Upper lobe of right lung (tissue), 1 donor: Measurements from ENCODE around the gene PACRG. TPM values are rescaled to one million over a fixed set of nuclear protein-coding genes. Genes with fewer than 3 reads are reported as not detected.

Source experiments
- ATAC-seq: fragments of 200-7000 bp; cut with Tn5 transposase; one replicate; pipeline ENCODE4 v1.9.1; 2020; ENCODE audit warnings: mild to moderate bottlenecking, moderate library complexity
- DNase-seq: peaks from one replicate; pipeline ENCODE4 v3.0.0-alpha.2; 2020
- H3K27ac ChIP-seq: fragments of 200-600 bp; one replicate; pipeline ENCODE4 v1.8.0; 2022
- H3K27me3 ChIP-seq: fragments of 200-600 bp; one replicate; pipeline ENCODE4 v1.8.0; 2022; ENCODE audit warnings: mild to moderate bottlenecking
- H3K36me3 ChIP-seq: fragments of 200-600 bp; one replicate; pipeline ENCODE4 v1.8.0; 2022
- H3K4me1 ChIP-seq: fragments of 200-600 bp; one replicate; pipeline ENCODE4 v1.8.0; 2022
- H3K4me3 ChIP-seq: fragments of 200-600 bp; one replicate; pipeline ENCODE4 v1.8.0; 2022; ENCODE audit warnings: mild to moderate bottlenecking
- H3K9me3 ChIP-seq: fragments of 200-600 bp; one replicate; pipeline ENCODE4 v1.8.0; 2022
- CTCF ChIP-seq: fragments of 200-600 bp; IDR thresholded peaks from one replicate; pipeline ENCODE4 v1.8.0; 2022; ENCODE audit warnings: antibody characterized with exemption
- intact Hi-C: fragments of 100-400 bp; cut with DNase I; formaldehyde crosslinking; loops from one replicate; pipeline ENCODE4 v1.11.0; 2022
- total RNA-seq: library from RNA; stranded (reverse); fragmentation: NEBNext Ultra II Directional; extraction: Animal tissue kit (Norgen Biotek cat#: 25700); gene quantifications from one replicate; pipeline ENCODE4 v1.2.1, GENCODE V29; 2021
- donor health status: DM: no; HTN: yes; CAD: no; lungs with severe emphysema.

PACRG gene
- total RNA-seq, 1 donor from 2014 or later, result 1.5 TPM

GRCh38 chr6:162899148-162899547 lies 171.4 kb downstream of the PACRG start:
- Histone ChIP-seq H3K36me3 (no peaks in the 10 kb centered on the region), H3K4me3 (no peak overlapping the region), H3K9me3 (no peaks in the 10 kb centered on the region), H3K27ac (no peak overlapping the region), H3K4me1 (no peaks in the 10 kb centered on the region), H3K27me3 (no peaks in the 10 kb centered on the region)
- no peak for TF ChIP-seq CTCF
- ATAC-seq (no peak), DNase-seq (no peak)
- intact Hi-C loops, result no loop called here

DNA sequence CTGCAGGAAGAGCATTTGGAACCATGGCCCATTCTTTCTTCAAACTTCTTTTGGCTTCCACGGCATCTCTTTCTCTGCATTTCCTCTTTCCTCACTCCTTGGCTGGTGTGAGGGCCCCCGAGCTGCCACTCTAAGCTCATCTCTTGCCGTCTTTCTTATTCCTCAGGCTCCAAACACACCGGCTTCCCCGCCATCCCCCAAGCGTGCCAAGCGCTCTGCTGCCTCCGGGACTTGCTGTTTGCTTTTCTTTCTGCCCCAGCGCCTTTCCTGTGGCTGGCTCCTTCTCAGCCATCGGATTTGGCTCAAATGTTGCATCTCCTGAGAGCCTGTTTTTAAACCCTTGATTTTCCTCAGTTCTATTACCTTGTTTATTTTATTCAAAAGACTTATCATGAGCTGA lies 172.7 kb downstream of the PACRG start:
- no peak for TF ChIP-seq CTCF
- intact Hi-C loops, result no loop called here
- ATAC-seq (no peak), DNase-seq (no peak)
- H3K9me3 ChIP-seq, result no peaks in the 10 kb centered on the region
- H3K4me3 ChIP-seq, result no peak overlapping the region
- no peaks in the 10 kb centered on the region for H3K36me3 ChIP-seq
- H3K27me3 ChIP-seq, result no peaks in the 10 kb centered on the region
- no peaks in the 10 kb centered on the region for H3K4me1 ChIP-seq
- no peak overlapping the region for H3K27ac ChIP-seq

GRCh38 chr6:162904069-162904663 lies 176.4 kb downstream of the PACRG start:
- no peaks in the 10 kb centered on the region for H3K4me1 ChIP-seq
- no peaks in the 10 kb centered on the region for H3K27me3 ChIP-seq
- H3K36me3 ChIP-seq, result no peaks in the 10 kb centered on the region
- no peaks in the 10 kb centered on the region for H3K9me3 ChIP-seq
- ATAC-seq (no peak), DNase-seq (no peak)
- TF ChIP-seq CTCF, result no peak
- intact Hi-C loops, result no loop called here
- H3K27ac ChIP-seq, result no peak overlapping the region
- no peak overlapping the region for H3K4me3 ChIP-seq

GRCh38 chr6:162906479-162906878 lies 178.7 kb downstream of the PACRG start:
- H3K4me3 ChIP-seq, result no peak overlapping the region
- intact Hi-C loops, result no loop called here
- H3K4me1 ChIP-seq, result no peaks in the 10 kb centered on the region
- no peak overlapping the region for H3K27ac ChIP-seq
- no peak for TF ChIP-seq CTCF
- no peaks in the 10 kb centered on the region for H3K27me3 ChIP-seq
- no peak for ATAC-seq
- DNase-seq, result no peak
- H3K36me3 ChIP-seq, result no peaks in the 10 kb centered on the region
- H3K9me3 ChIP-seq, result no peaks in the 10 kb centered on the region

- no peak for ATAC-seq
- Histone ChIP-seq H3K4me1 (no peaks in the 10 kb centered on the region), H3K9me3 (no peaks in the 10 kb centered on the region), H3K27me3 (no peaks in the 10 kb centered on the region), H3K36me3 (no peaks in the 10 kb centered on the region), H3K27ac (no peak overlapping the region), H3K4me3 (no peak overlapping the region)
- DNase-seq, result no peak
- intact Hi-C loops, result no loop called here
- TF ChIP-seq CTCF, result peak; percentile 46
Measured at GRCh38 chr6:162907876-162908481, 180.2 kb downstream of the PACRG start.

GRCh38 chr6:162913206-162913605 lies 185.4 kb downstream of the PACRG start:
- no peak for TF ChIP-seq CTCF
- intact Hi-C loops, result no loop called here
- ATAC-seq, result no peak

More at GRCh38 chr6:162913206-162913605, 185.4 kb downstream of the PACRG start:
- no peak for DNase-seq
- Histone ChIP-seq H3K9me3 (no peaks in the 10 kb centered on the region), H3K27ac (no peak overlapping the region), H3K27me3 (no peaks in the 10 kb centered on the region), H3K36me3 (no peaks in the 10 kb centered on the region), H3K4me1 (no peaks in the 10 kb centered on the region), H3K4me3 (no peak overlapping the region)
